NCI-H2196 (cell line): ENCODE data around the gene GABRR3.

Source experiments
- DNase-seq: peaks from one replicate; lab custom pipeline; 2025; ENCODE audit not compliant: unreplicated experiment; lab: John Stamatoyannopoulos, UW

The GABRR3 gene

GRCh38 chr3:98035208-98035607 lies at the start of gene GABRR3:
Gene GABRR3, minus strand, starts transcription at chr3:98035315. Its CDS starts 328 bp downstream, at chr3:98034987.
- no peak for DNase-seq

- DNase-seq, result no peak
Measured at GRCh38 chr3:98073486-98073885, 38.4 kb upstream of the GABRR3 start.

GRCh38 chr3:98070840-98071239 lies 35.7 kb upstream of the GABRR3 start:
- DNase-seq, result no peak

GRCh38 chr3:98068824-98069223 lies 33.7 kb upstream of the GABRR3 start:
- DNase-seq, result no peak

- no peak for DNase-seq
Measured at GRCh38 chr3:98058244-98058960, 23.3 kb upstream of the GABRR3 start.

GRCh38 chr3:98057631-98058030 lies 22.5 kb upstream of the GABRR3 start:
- DNase-seq, result no peak

- no peak for DNase-seq
Measured at GRCh38 chr3:98056035-98056434, 20.9 kb upstream of the GABRR3 start.

- no peak for DNase-seq
Measured at GRCh38 chr3:98049271-98049670, 14.2 kb upstream of the GABRR3 start.

GRCh38 chr3:98048586-98048985 lies 13.5 kb upstream of the GABRR3 start:
- DNase-seq, result no peak

- no peak for DNase-seq
Measured at GRCh38 chr3:98041350-98041749, 6.2 kb upstream of the GABRR3 start.

- peak; percentile 80 for DNase-seq
Measured at GRCh38 chr3:98039322-98040024, 4.4 kb upstream of the GABRR3 start.

GRCh38 chr3:98038876-98039275 lies 3.8 kb upstream of the GABRR3 start:
- no peak for DNase-seq

- DNase-seq, result no peak
Measured at GRCh38 chr3:98038286-98038685, 3.2 kb upstream of the GABRR3 start.

- no peak for DNase-seq
Measured at GRCh38 chr3:98034486-98034885, 629 bp downstream of the GABRR3 start.

- DNase-seq, result no peak
Measured at GRCh38 chr3:98034036-98034435, 1.1 kb downstream of the GABRR3 start.

- no peak for DNase-seq
Measured at GRCh38 chr3:98032904-98033303, 2.2 kb downstream of the GABRR3 start.

GRCh38 chr3:98032265-98032664 lies 2.9 kb downstream of the GABRR3 start:
- DNase-seq, result no peak

- DNase-seq, result no peak
Measured at GRCh38 chr3:98029083-98029482, 6.0 kb downstream of the GABRR3 start.

- DNase-seq, result no peak
Measured at GRCh38 chr3:98027085-98027446, 8.0 kb downstream of the GABRR3 start.

GRCh38 chr3:98026425-98027084 lies 8.6 kb downstream of the GABRR3 start:
- DNase-seq, result no peak

- no peak for DNase-seq
Measured at GRCh38 chr3:98025392-98025945, 9.6 kb downstream of the GABRR3 start.
